Kidney tubule cell (primary cell): Measurements from ENCODE around the gene ERV3-1.

Source experiments
- DNase-seq: peaks from one replicate; pipeline ENCODE4 v3.0.0-alpha.2; 2018; ENCODE audit warnings: low spot score

Gene ERV3-1

GRCh38 chr7:64944667-64945502, 61.6 kb downstream of the ERV3-1 start:
- peak; percentile 44 for DNase-seq
